ENCODE results near the gene PEX7. TPM values are rescaled to one million over a fixed set of nuclear protein-coding genes. Genes with fewer than 3 reads are reported as not detected.

The PEX7 gene
- total RNA-seq, 1 experiment from 2014 or later = 8.1 TPM

DNA sequence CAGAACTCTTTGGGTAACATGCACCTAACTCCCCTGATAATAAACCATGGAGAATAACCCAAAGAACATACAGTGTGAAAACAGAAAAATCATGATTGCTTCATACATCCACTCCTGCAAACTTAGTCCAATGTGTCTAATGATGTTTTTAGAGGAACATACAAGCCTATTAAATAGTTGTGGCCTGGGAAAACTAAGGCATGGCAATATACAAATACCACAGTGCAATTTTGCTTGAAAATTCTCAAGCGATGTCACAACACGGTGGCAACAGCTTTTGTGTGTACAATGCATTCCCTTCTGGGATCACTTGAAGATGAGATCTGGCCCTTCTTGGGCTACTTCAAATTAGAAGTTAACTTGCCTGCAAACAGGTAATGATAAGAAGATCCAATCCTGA is 46.8 kb upstream of the PEX7 start:
- DNase-seq (ENCODE audit: low read depth, low spot score) (no peak), ATAC-seq (no peak)
- TF ChIP-seq SIN3A (IDR thresholded peaks at IDR 0.05; ENCODE audit: low read depth) (no peak), FOSL1 (IDR thresholded peaks at IDR 0.05; ENCODE audit: low read depth) (no peak), EGR1 (IDR thresholded peaks at IDR 0.05; ENCODE audit: low read depth) (no peak), RAD21 (IDR thresholded peaks at IDR 0.05; ENCODE audit: low read depth) (no peak), JUND (IDR thresholded peaks at IDR 0.05) (no peak), EZH2phosphoT487 (IDR thresholded peaks at IDR 0.05; ENCODE audit: borderline replicate concordance) (no peak), CEBPB (IDR thresholded peaks at IDR 0.05; ENCODE audit: low read depth) (no peak), EZH2 (IDR thresholded peaks at IDR 0.05) (no peak), ZBTB33 (IDR thresholded peaks at IDR 0.05; ENCODE audit: extremely low read depth, insufficient replicate concordance, low read length) (no peak), SP1 (IDR thresholded peaks at IDR 0.05; ENCODE audit: low read depth) (no peak), ZFX (IDR thresholded peaks at IDR 0.05) (no peak), CBX3 (IDR thresholded peaks at IDR 0.05; ENCODE audit: low read depth) (no peak), ZNF274 (IDR thresholded peaks at IDR 0.05; ENCODE audit: low read depth, low read length) (no peak), POLR2AphosphoS5 (IDR thresholded peaks at IDR 0.05; ENCODE audit: low read depth, low read length) (no peak), YY1 (IDR thresholded peaks at IDR 0.05; ENCODE audit: extremely low read depth, insufficient replicate concordance, low read depth, low read length) (no peak), REST (IDR thresholded peaks at IDR 0.05; ENCODE audit: low read depth) (no peak)
- TF ChIP-seq, protein P1, sequence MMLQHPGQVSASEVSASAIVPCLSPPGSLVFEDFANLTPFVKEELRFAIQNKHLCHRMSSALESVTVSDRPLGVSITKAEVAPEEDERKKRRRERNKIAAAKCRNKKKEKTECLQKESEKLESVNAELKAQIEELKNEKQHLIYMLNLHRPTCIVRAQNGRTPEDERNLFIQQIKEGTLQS (IDR thresholded peaks at IDR 0.05) = no peak
- TF ChIP-seq, protein P2, sequence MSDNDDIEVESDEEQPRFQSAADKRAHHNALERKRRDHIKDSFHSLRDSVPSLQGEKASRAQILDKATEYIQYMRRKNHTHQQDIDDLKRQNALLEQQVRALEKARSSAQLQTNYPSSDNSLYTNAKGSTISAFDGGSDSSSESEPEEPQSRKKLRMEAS (IDR thresholded peaks at IDR 0.05) = no peak
- H3K9me3 ChIP-seq (ENCODE audit: control insufficient read depth in 1 of 2, insufficient read depth in 1 of 2, low read depth in 1 of 2, low read length in 2 of 2) = no peaks in the 10 kb centered on the region
- H2AFZ ChIP-seq (ENCODE audit: low read depth, low read length, poor library complexity, severe bottlenecking) = no peak overlapping the region
- no peaks in the 10 kb centered on the region for H4K20me1 ChIP-seq (ENCODE audit: insufficient read depth)
- H3K79me2 ChIP-seq (ENCODE audit: insufficient read depth, low read length) = peaks cover 23% of the 10 kb centered on the region; the same call in 1 of the 2 replicates
- ChIA-PET RAD21 (ENCODE audit: low non-redundant PET in 1 of 2, low total read pairs in 2 of 2, uncharacterized antibody in 2 of 2, unreplicated experiment in 2 of 2) (no interaction called here), CTCF (interaction anchor here (1.4 to 2.5 kb wide), 2 partner anchors 17 to 132 kb away, joined by 5 to 10 read pairs; partner anchors contain the start of gene MAP3K5), POLR2A (no interaction called here)
- no peaks in the 10 kb centered on the region for H3K9me2 ChIP-seq (ENCODE audit: insufficient read depth)
- intact Hi-C loops (cut with micrococcal nuclease) = no loop called here
- H3K27me3 ChIP-seq (ENCODE audit: insufficient read depth, low read length) = no peaks in the 10 kb centered on the region
- peak overlapping the region; percentile 16; the same call in 1 of the 2 replicates for H3K4me2 ChIP-seq (ENCODE audit: low read length)
- H3K4me1 ChIP-seq (ENCODE audit: control insufficient read depth in 1 of 2, insufficient read depth in 2 of 2, low read length in 2 of 2) = peaks cover 16 to 28% of the 10 kb centered on the region in 2 experiments
- H3K36me3 ChIP-seq (ENCODE audit: control insufficient read depth in 1 of 2, insufficient read depth in 2 of 2, low read length in 2 of 2) = no peaks in the 10 kb centered on the region
- no TSS peak for BruUV-seq (replicated peaks)
- H3K27ac ChIP-seq (ENCODE audit: low read depth, low read length) = no peak overlapping the region
- H3K4me3 ChIP-seq (replicated peaks in 1 of 2; ENCODE audit: low read depth in 1 of 2, low read length in 2 of 2) = no peak overlapping the region
- H3K9ac ChIP-seq (ENCODE audit: low read length) = no peak overlapping the region

Measured in HCT116 (cell line).